ENCODE results near the gene SYT9. TPM values are rescaled to one million over a fixed set of nuclear protein-coding genes. Genes with fewer than 3 reads are reported as not detected.
A peak's percentile ranks its signal among the peaks of the same experiment; 100 is the strongest.

Gene SYT9, protein sequence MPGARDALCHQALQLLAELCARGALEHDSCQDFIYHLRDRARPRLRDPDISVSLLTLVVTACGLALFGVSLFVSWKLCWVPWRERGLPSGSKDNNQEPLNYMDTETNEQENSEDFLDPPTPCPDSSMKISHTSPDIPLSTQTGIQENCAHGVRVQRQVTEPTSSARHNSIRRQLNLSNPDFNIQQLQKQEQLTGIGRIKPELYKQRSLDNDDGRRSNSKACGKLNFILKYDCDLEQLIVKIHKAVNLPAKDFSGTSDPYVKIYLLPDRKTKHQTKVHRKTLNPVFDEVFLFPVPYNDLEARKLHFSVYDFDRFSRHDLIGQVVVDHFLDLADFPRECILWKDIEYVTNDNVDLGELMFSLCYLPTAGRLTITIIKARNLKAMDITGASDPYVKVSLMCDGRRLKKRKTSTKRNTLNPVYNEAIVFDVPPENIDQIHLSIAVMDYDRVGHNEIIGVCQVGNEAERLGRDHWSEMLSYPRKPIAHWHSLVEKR
- not detected for total RNA-seq

DNA sequence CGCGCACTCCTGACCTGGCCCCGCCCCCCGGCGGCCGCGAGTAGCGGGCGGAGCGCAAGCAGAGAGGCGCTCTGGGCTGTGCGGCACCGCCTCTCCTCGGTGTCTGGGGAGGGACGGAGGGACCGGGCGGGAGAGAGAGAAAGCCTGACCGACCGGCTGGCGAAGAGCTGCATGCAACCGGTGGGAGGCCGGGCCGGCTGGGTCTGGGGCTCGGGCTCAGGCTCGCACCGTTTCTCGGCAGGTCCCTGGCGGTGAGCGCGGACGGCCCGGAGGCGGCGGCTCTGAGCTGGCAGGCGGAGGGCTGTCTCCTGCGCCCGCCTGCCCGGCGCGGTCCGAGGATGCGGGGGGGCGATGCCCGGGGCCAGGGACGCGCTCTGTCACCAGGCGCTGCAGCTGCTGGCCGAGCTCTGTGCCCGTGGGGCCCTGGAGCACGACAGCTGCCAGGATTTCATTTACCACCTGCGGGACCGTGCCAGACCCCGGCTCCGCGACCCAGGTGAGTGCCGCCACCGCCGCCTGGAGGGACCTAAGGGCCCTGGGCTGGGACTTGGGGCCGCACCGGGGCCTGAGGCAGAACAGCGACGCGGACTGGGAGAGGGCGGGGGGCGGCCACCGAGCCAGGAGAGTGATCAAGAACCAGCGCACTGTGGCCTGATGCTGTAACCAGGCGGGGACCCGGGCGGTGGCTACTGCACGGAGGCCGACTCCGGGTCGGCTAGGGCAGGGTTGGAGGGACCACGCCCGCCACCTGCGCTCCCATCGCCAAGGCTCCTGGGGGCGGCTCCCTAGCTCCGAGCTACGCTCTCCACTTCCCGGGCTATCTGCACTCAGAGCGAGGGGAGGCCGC, at the start of gene SYT9:
Gene SYT9, plus strand, starts transcription at position 69 of the 847 bp plus-strand sequence. Its CDS starts 283 bp downstream, at position 352.
- ATAC-seq (replicated peaks in 1 of 2) (peak; percentile 90 to 91), DNase-seq (peak; percentile 46 to 47)
- Mint-ChIP-seq H3K27me3 (ENCODE audit: low read depth) (peaks cover 55% of the 10 kb centered on the region), H3K4me1 (ENCODE audit: low read depth) (peaks cover 3% of the 10 kb centered on the region), H3K27ac (no peak within 1 kb of the TSS), H3K4me3 (peak within 1 kb of the TSS; percentile 71 to 79), H3K9me3 (no peaks in the 10 kb centered on the region), H3K36me3 (ENCODE audit: insufficient read depth in 2 of 2) (no peaks in the 10 kb centered on the region)

DNA sequence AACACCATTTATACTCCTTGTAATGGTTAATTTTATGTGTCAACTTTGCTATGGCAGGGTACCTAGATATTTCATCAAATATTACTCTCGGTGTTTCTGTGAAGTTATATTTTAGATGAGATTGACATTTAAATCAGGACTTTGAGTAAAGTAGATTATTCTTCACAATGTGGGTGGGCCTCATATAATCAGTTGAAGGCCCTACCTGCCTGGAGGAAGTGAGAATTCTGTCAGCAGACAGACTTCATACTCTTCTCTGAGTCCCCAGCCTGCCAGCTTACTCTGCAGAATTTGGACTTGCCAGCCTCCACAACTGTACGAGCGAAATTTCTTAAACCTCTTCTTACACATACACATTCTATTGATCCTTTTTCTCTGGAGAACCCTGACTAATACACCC, 49.3 kb upstream of the SYT9 start:
- H3K4me3 Mint-ChIP-seq = no peak overlapping the region
- H3K9me3 Mint-ChIP-seq = no peaks in the 10 kb centered on the region
- no peak overlapping the region for H3K27ac Mint-ChIP-seq
- no peaks in the 10 kb centered on the region for H3K36me3 Mint-ChIP-seq (ENCODE audit: insufficient read depth in 2 of 2)
- peaks cover 6% of the 10 kb centered on the region for H3K27me3 Mint-ChIP-seq (ENCODE audit: low read depth)
- DNase-seq (no peak), ATAC-seq (replicated peaks in 1 of 2) (no peak)
- no peaks in the 10 kb centered on the region for H3K4me1 Mint-ChIP-seq (ENCODE audit: low read depth)

DNA sequence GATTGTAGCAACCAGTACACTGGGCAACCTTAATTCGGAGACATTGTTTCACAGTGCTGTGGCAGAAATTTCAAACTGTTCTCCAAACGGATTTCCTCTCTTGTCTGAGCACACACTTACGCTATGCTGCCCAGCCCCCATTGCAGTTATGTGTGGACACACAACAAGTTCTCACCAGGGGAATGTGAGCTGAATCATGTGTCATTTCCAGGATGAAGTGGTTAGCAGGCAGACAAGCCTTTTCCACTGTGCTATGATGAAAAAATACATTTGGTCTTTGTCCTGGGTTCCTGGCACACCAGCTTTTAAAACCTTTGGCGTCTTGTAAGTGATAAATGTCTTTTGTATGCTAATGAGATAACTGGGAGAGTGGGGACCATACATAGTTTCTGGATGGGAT, 46.9 kb upstream of the SYT9 start:
- Mint-ChIP-seq H3K36me3 (ENCODE audit: insufficient read depth in 2 of 2) (no peaks in the 10 kb centered on the region), H3K27ac (no peak overlapping the region), H3K4me1 (ENCODE audit: low read depth) (no peaks in the 10 kb centered on the region), H3K9me3 (no peaks in the 10 kb centered on the region), H3K4me3 (no peak overlapping the region), H3K27me3 (ENCODE audit: low read depth) (peaks cover 6% of the 10 kb centered on the region)
- DNase-seq (no peak), ATAC-seq (replicated peaks in 1 of 2) (no peak)

DNA sequence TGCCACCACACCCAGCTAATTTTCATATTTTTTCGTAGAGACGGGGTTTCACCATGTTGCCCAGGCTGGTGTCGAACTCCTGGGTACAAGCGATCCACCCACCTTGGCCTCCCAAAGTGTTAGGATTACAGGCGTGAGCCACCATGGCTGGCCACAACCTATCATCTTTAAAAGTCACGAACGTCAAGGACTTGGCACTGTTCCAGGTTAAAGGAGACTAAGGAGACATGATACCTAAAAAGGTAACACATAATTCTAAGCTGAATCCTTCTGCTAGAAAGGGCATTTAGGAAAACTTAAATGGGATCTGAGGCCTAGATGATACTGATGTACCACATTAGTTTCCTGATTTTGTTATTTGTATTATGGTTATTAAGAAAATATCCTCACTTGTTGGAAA, 43.3 kb upstream of the SYT9 start:
- ATAC-seq (replicated peaks in 1 of 2) = no peak
- no peak for DNase-seq
- Mint-ChIP-seq H3K4me1 (ENCODE audit: low read depth) (no peaks in the 10 kb centered on the region), H3K4me3 (no peak overlapping the region), H3K36me3 (ENCODE audit: insufficient read depth in 2 of 2) (no peaks in the 10 kb centered on the region), H3K27ac (no peak overlapping the region), H3K9me3 (no peaks in the 10 kb centered on the region), H3K27me3 (ENCODE audit: low read depth) (peaks cover 6% of the 10 kb centered on the region)

DNA sequence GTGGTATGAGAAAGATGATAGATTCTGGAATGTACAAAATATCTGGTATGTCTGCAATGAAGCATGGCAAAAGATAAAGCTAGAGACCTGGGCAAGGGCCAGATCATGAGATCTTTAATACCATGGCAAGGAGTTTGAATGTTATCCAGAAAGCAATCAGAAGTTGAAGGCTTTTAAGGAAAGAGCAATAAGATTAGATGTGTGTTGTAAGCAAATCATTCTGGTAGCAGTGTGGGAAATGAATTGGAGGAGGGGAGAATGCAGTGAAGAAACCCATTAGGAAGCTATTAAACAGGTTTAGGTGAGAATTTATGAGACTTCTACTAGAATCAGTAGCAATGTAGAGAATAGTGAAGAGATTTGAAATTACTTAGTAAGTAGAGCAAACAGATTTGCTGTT, 32.2 kb upstream of the SYT9 start:
- H3K4me3 Mint-ChIP-seq = no peak overlapping the region
- no peaks in the 10 kb centered on the region for H3K4me1 Mint-ChIP-seq (ENCODE audit: low read depth)
- H3K36me3 Mint-ChIP-seq (ENCODE audit: insufficient read depth in 2 of 2) = no peaks in the 10 kb centered on the region
- no peak overlapping the region for H3K27ac Mint-ChIP-seq
- peaks cover 9% of the 10 kb centered on the region for H3K27me3 Mint-ChIP-seq (ENCODE audit: low read depth)
- no peaks in the 10 kb centered on the region for H3K9me3 Mint-ChIP-seq
- ATAC-seq (replicated peaks in 1 of 2) (no peak), DNase-seq (no peak)

DNA sequence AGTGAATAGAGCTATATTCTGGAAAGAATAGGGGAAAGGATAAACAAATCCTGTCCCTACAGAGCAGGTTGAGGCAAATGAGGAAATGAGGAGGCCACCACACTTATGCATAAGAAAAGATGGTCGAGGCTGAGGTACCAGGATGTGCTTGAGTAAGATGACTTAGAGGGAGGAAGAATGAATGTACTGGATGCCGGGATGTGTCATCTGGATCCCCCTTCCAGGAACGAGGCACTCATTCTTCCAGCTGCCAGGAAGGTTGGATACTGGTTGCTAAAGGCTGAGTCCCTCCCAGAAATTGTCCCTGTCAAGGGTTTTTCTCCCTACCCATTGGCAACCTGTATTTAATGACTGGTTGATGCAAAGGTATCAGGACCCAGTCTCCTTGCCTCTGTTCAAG, 31.1 kb upstream of the SYT9 start:
- ATAC-seq (replicated peaks in 1 of 2) (no peak), DNase-seq (no peak)
- Mint-ChIP-seq H3K4me3 (no peak overlapping the region), H3K27me3 (ENCODE audit: low read depth) (peaks cover 9% of the 10 kb centered on the region), H3K27ac (no peak overlapping the region), H3K9me3 (no peaks in the 10 kb centered on the region), H3K4me1 (ENCODE audit: low read depth) (no peaks in the 10 kb centered on the region), H3K36me3 (ENCODE audit: insufficient read depth in 2 of 2) (no peaks in the 10 kb centered on the region)

DNA sequence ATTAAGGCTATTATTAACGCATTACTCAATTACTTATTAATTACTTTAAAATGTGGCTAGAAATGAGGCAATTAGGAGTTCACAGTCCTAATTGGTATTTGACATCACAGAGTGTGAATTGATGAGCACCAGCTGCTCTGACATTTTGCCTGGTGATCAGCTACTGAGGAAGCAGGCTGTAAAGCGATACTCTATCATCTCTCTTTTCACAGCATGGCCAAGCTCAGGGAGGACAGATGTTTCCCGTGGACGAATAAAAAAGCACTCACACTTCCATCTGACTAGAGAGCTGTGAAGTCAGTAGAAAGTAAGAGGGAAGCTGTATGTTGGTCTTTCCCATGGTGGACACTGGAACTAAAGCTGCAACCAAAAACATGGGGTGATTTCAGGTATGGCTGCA, 29.1 kb upstream of the SYT9 start:
- DNase-seq (no peak), ATAC-seq (replicated peaks in 1 of 2) (no peak)
- Mint-ChIP-seq H3K27me3 (ENCODE audit: low read depth) (peaks cover 9% of the 10 kb centered on the region), H3K9me3 (no peaks in the 10 kb centered on the region), H3K36me3 (ENCODE audit: insufficient read depth in 2 of 2) (no peaks in the 10 kb centered on the region), H3K27ac (no peak overlapping the region), H3K4me3 (no peak overlapping the region), H3K4me1 (ENCODE audit: low read depth) (no peaks in the 10 kb centered on the region)

DNA sequence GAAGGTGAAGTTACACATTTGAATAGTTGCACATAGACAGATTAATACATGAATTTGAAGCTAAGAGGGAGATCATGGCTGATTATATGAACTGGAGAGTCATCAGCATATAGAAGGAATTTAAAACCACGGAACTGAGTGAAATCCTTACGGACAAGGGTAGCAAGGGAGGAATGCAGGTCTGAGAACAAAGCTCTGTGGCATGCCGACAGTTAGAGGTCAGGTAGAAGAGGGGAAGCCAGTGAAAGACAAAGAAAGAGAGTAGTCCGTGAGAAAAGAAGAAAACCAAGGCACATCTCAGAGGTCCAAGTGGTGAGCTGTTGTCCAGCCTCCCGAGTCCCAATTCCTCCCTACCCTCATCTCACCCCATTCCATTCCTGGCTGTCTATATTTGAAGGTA, 11.8 kb upstream of the SYT9 start:
- no peaks in the 10 kb centered on the region for H3K9me3 Mint-ChIP-seq

DNA sequence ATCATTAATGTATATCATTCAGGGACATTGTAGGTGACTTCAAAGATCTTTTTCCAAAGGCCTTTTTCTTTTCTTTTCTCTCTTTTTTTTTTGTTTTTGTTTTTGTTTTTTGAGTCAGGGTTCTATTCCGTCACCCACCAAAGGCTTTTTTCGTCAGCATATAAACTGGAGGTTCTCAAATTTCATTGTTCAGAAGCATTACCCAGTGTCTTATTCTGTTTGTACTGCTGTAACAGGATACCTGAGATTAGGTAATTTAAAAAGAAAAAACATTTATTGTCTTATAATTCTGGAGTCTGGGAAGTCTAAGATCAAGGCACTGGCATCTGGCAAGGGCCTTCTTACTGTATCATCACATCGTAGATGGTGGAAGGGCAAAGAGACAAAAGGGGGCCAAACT, 6.4 kb upstream of the SYT9 start:
- H3K27ac Mint-ChIP-seq = no peak overlapping the region
- no peaks in the 10 kb centered on the region for H3K9me3 Mint-ChIP-seq
- no peak overlapping the region for H3K4me3 Mint-ChIP-seq
- peaks cover 30% of the 10 kb centered on the region for H3K27me3 Mint-ChIP-seq (ENCODE audit: low read depth)
- DNase-seq (no peak), ATAC-seq (replicated peaks in 1 of 2) (no peak)
- H3K4me1 Mint-ChIP-seq (ENCODE audit: low read depth) = no peaks in the 10 kb centered on the region
- H3K36me3 Mint-ChIP-seq (ENCODE audit: insufficient read depth in 2 of 2) = no peaks in the 10 kb centered on the region

More for the DNA sequence above, 11.8 kb upstream of the SYT9 start:
- no peak overlapping the region for H3K27ac Mint-ChIP-seq
- H3K36me3 Mint-ChIP-seq (ENCODE audit: insufficient read depth in 2 of 2) = no peaks in the 10 kb centered on the region
- peaks cover 36% of the 10 kb centered on the region for H3K27me3 Mint-ChIP-seq (ENCODE audit: low read depth)
- DNase-seq = no peak
- H3K4me1 Mint-ChIP-seq (ENCODE audit: low read depth) = no peaks in the 10 kb centered on the region
- no peak overlapping the region for H3K4me3 Mint-ChIP-seq
- no peak for ATAC-seq (replicated peaks in 1 of 2)

DNA sequence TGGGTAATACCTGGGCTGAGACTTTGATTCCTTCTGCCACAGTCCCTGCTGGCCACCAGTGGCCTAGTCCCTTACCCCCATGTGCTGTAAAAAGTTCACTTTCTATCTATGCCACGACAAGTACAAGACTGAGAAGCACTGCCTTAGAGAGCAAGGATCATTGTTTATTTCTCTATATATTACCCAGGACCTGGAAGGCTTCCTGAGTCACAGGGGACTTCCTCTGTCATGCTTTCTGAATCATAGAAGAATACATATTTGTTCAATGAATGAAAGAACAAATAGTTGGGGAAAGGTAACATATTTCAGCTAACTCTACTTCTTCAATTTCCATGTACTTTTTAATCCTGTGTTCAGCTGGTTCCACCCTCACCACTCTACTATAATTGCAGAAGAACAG, 5.5 kb upstream of the SYT9 start:
- Mint-ChIP-seq H3K9me3 (no peaks in the 10 kb centered on the region), H3K27me3 (ENCODE audit: low read depth) (peaks cover 36% of the 10 kb centered on the region), H3K4me1 (ENCODE audit: low read depth) (no peaks in the 10 kb centered on the region), H3K36me3 (ENCODE audit: insufficient read depth in 2 of 2) (no peaks in the 10 kb centered on the region), H3K4me3 (no peak overlapping the region), H3K27ac (no peak overlapping the region)
- ATAC-seq (replicated peaks in 1 of 2) = no peak
- DNase-seq = no peak

DNA sequence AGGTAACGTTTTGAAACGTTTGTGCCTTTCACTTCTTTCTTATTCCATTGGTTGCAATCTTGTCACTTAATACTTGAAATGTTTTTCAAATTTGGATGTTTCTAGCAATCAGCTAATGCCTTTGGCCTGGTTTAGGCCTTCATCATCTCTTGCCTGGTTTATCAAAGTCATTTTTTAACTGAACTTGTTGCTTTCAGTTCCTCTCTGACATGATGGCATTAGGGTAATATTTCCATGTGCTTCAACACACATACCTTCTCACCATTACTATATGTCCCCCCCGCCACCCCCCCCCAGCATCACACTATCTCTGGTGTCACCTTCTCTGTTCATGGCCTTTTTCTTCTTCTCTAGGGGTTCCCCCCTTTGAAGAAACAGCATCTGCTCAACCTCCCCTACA, 1.5 kb upstream of the SYT9 start:
- H3K27me3 Mint-ChIP-seq (ENCODE audit: low read depth) = peaks cover 51% of the 10 kb centered on the region

DNA sequence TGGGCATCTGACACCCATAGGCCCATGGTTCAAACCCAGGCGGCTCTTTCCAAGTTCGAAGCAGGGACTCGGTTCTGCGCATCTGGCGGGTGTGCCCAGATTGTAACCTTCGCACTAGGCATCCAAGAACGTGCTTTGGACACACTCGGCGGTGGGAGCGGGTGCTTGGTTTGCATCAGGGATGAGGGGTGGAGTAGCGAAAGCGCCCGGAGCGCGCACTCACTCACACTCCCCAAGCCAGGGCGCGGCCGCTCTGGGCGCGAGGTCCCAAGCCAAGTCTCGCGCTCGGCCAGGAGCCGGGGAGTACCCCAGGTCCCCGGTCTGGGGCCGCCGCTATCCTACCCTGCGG, 243 bp upstream of the SYT9 start:
- no peaks in the 10 kb centered on the region for H3K36me3 Mint-ChIP-seq (ENCODE audit: insufficient read depth in 2 of 2)
- ATAC-seq (replicated peaks in 1 of 2) (no peak), DNase-seq (no peak)
- no peaks in the 10 kb centered on the region for H3K9me3 Mint-ChIP-seq
- H3K4me3 Mint-ChIP-seq = peak overlapping the region; percentile 46 to 64
- H3K27ac Mint-ChIP-seq = no peak overlapping the region
- peaks cover 3% of the 10 kb centered on the region for H3K4me1 Mint-ChIP-seq (ENCODE audit: low read depth)
- H3K27me3 Mint-ChIP-seq (ENCODE audit: low read depth) = peaks cover 55% of the 10 kb centered on the region

More for the DNA sequence above, 1.5 kb upstream of the SYT9 start:
- Mint-ChIP-seq H3K36me3 (ENCODE audit: insufficient read depth in 2 of 2) (no peaks in the 10 kb centered on the region), H3K4me1 (ENCODE audit: low read depth) (peaks cover 3% of the 10 kb centered on the region), H3K4me3 (no peak overlapping the region), H3K27ac (no peak overlapping the region), H3K9me3 (no peaks in the 10 kb centered on the region)
- DNase-seq (no peak), ATAC-seq (replicated peaks in 1 of 2) (no peak)

DNA sequence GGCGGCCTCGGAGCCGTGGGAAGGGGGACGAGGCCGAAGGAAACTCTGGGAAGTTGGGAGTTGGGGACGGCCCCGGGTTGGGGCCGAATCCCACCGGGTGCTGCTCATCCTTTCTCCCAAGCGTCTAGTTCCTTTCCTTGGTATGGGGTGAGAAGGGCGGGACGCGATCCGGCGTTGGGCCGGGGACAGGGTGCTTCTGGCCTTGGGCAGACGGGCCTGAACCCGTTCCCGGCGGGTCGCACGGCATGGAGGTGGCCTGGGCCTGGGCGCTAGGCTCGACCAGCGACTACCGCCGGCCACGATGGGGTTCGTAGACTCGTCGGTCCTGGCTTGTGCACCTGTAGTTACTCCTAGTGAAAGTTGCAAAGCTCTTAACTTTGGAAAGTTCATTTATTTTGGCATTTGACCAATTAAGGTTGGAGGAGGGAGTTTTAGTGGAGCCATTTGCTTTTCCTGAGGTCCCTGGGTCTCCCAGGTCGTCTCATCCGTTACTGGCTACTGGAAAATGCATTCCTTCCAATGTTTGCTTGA, 1.0 kb downstream of the SYT9 start:
- Mint-ChIP-seq H3K27ac (no peak overlapping the region), H3K36me3 (ENCODE audit: insufficient read depth in 2 of 2) (no peaks in the 10 kb centered on the region), H3K4me3 (peak overlapping the region; percentile 71 to 79), H3K27me3 (ENCODE audit: low read depth) (peaks cover 54% of the 10 kb centered on the region), H3K4me1 (ENCODE audit: low read depth) (peaks cover 3% of the 10 kb centered on the region), H3K9me3 (no peaks in the 10 kb centered on the region)
- ATAC-seq (replicated peaks in 1 of 2) (no peak), DNase-seq (no peak)

All from activated T-cell treated with anti-CD3 and anti-CD28 coated beads, Interleukin-2, amount 50 U/mL, for 72 hours (primary cell).